BLaER1 treated with 17β-estradiol and CSF1 and Interleukin-3, amounts not matched to agents 10 nM and 100 nM (cell line): Measurements from ENCODE around the gene FBXL17.
A peak's percentile ranks its signal among the peaks of the same experiment; 100 is the strongest.
"Not testable (repeated sequence)": the region's sequence is repeated elsewhere in the genome, so short reads cannot be mapped to it uniquely, and the experiment has no call there.

ENCODE experiments used
- H3K27ac ChIP-seq, 11 experiments: shearing (Covaris generic); formaldehyde crosslinking; 2 replicates each; pipeline ENCODE4 v1.8.1; 2022
- H3K27me3 ChIP-seq, 11 experiments: shearing (Covaris generic); formaldehyde crosslinking; 2 replicates each; pipeline ENCODE4 v1.8.1; 2022
- H3K36me3 ChIP-seq, 11 experiments: shearing (Covaris generic); formaldehyde crosslinking; 2 replicates each; pipeline ENCODE4 v1.8.1; 2022
- H3K4me1 ChIP-seq, 10 experiments: shearing (Covaris generic); formaldehyde crosslinking; 2 replicates each; pipeline ENCODE4 v1.8.1; 2022
- H3K4me2 ChIP-seq, 11 experiments: shearing (Covaris generic); formaldehyde crosslinking; 2 replicates each; pipeline ENCODE4 v1.8.1; 2022
- H3K4me3 ChIP-seq, 10 experiments: shearing (Covaris generic); formaldehyde crosslinking; 2 replicates each; pipeline ENCODE4 v1.8.1; 2022
- H3K9ac ChIP-seq, 11 experiments: shearing (Covaris generic); formaldehyde crosslinking; 2 replicates each; pipeline ENCODE4 v1.8.1; 2022
- H3K9me3 ChIP-seq, 11 experiments: shearing (Covaris generic); formaldehyde crosslinking; replicated peaks in 1 of 11; 2 replicates each; pipeline ENCODE4 v1.8.1; 2022
- H4K20me1 ChIP-seq, 11 experiments: shearing (Covaris generic); formaldehyde crosslinking; 2 replicates each; pipeline ENCODE4 v1.8.1; 2022
- Cebpa-rat ChIP-seq, 11 experiments: shearing (Covaris generic); IDR thresholded peaks; 2 replicates each; pipeline ENCODE4 v1.8.1; 2022

Gene FBXL17

DNA sequence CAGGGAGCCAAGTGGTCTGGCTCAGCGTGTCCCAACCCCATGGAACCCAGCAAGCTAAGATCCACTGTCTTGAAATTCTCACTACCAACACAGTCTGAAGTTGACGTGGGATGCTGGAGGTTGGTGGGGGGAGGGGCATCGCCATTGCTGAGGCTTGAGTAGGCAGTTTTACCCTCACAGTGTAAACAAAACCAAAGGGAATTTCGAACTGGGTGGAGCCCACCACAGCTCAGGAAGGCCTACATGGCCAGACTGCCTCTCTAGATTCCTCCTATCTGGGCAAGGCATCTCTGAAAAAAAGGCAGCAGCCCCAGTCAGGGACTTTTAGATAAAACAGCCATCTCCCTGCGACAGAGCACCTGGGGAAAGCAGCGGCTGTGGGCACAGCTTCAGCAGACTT, 17.1 kb upstream of the FBXL17 start:
- H3K4me2 ChIP-seq = no peak overlapping the region
- TF ChIP-seq Cebpa-rat (IDR thresholded peaks at IDR 0.05) = no peak
- no peaks in the 10 kb centered on the region for H3K4me1 ChIP-seq
- no peaks in the 10 kb centered on the region for H4K20me1 ChIP-seq
- no peak overlapping the region for H3K4me3 ChIP-seq
- H3K9me3 ChIP-seq = peaks cover 0 to 16% (median 6%) of the 10 kb centered on the region in 11 experiments; a peak in 11 of 22 replicates
- H3K9ac ChIP-seq = no peak overlapping the region
- H3K27me3 ChIP-seq = no peaks in the 10 kb centered on the region
- no peaks in the 10 kb centered on the region for H3K36me3 ChIP-seq
- H3K27ac ChIP-seq = no peak overlapping the region

DNA sequence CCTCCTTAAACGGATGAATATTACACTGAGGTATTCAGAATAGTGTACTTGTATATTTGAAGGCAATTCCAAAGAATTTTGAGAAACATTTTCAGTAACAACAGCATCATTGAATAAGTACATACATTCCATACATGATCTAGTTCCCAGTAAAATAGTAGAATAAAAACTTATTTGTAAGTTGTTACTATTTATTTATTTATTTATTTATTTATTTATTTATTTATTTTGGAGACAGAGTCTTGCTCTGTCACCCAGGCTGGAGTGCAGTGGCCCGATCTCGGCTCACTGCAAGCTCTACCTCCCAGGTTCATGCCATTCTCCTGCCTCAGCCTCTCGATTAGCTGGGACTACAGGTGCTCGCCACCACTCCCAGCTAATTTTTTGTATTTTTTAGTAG, 14.9 kb upstream of the FBXL17 start:
- H3K4me3 ChIP-seq, H4K20me1 ChIP-seq, H3K4me2 ChIP-seq, H3K4me1 ChIP-seq, H3K36me3 ChIP-seq, H3K27ac ChIP-seq, H3K27me3 ChIP-seq, H3K9ac ChIP-seq: not testable (repeated sequence)
- H3K9me3 ChIP-seq = peaks cover 0 to 16% (median 6%) of the 10 kb centered on the region in 11 experiments; a peak in 9 of 22 replicates

DNA sequence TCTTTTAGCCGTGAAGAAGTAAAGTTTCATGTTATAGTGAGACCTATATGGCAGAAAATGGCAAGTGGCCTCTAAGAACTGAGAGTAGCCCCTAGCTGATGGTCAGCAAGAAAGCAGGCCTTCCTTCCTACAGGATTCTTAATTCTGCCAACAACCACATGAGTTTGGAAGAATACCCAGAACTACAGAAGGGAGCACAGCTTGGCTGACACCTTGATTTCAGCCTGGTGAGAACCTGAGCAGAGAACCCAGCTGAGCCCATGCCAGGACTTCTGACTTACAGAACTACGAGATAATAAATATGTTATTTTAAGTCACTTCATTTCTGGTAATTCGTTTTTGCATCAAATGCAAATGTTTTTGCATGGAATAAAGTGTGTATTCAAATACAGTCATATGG, 5.9 kb upstream of the FBXL17 start:
- Histone ChIP-seq H3K9me3 (no peaks in the 10 kb centered on the region), H3K27me3 (no peaks in the 10 kb centered on the region), H3K36me3 (no peaks in the 10 kb centered on the region), H3K4me1 (peaks cover 7 to 21% (median 9%) of the 10 kb centered on the region in 10 experiments), H3K4me2 (no peak overlapping the region), H3K4me3 (no peak overlapping the region), H4K20me1 (no peaks in the 10 kb centered on the region), H3K9ac (no peak overlapping the region), H3K27ac (no peak overlapping the region)
- TF ChIP-seq Cebpa-rat (IDR thresholded peaks at IDR 0.05) = no peak

DNA sequence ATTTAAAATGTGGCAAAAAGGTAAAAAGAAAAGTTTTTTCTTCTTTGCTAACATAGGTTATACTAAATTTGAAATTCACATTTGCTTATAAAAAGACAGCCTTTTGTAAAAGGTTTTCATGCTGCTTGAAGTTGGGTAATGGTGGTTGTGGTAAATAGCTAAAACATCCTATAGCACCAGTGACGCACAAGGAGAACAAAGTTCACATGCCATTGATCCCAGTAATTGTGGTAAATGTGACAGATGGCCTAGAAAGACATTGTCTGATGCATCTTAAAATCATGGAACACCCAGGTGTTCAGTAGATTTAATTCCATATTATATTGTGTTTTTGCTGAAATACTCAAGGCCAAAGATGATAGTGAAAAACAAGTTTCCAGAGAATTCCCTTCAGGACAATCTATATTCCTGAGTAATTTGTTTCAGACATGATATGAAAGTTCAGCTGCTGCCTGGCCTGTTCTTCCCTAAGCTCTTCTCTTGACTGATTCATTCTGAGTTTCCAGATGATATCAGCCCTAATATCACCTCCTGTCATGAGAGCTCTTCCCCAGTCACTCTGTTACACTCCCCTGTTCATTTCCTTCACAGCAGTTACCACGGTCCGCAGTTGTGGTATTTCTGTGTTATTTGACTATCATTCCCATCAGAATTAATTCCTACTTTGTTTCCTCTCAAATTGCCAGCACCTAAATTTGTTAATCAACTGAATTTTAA, 4.6 kb upstream of the FBXL17 start:
- Histone ChIP-seq H3K4me3 (no peak overlapping the region), H3K9ac (no peak overlapping the region), H3K36me3 (no peaks in the 10 kb centered on the region), H3K27me3 (no peaks in the 10 kb centered on the region), H3K4me2 (no peak overlapping the region), H3K4me1 (peaks cover 8 to 21% (median 12%) of the 10 kb centered on the region in 10 experiments), H4K20me1 (no peaks in the 10 kb centered on the region), H3K27ac (no peak overlapping the region), H3K9me3 (no peaks in the 10 kb centered on the region)
- TF ChIP-seq Cebpa-rat (IDR thresholded peaks at IDR 0.05) = no peak

DNA sequence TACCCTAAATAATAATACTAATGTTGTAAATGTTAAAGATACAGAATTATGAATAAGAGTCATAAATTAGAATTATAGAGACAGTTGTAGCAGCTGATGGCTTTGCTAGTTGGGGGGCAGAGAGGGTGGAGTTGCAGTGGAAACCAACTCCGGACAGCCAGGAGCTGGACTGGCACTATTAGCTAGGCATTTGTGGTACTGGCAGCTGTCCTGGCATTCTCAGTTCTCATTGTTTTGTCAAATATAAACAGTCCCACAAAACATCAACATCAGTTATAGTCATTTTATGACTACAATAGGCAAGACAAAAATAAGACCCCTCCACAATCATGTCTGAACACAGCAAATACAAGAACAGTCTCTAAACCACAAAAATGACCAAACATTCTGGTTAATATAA, 2.8 kb upstream of the FBXL17 start:
- H3K4me1 ChIP-seq = peaks cover 13 to 25% (median 17%) of the 10 kb centered on the region in 10 experiments
- H3K4me2 ChIP-seq = 0 out of 22 replicates have a peak overlapping the region, but pooled peaks of 1 of the 11 experiments have one; percentile 94
- H3K4me3 ChIP-seq = no peak overlapping the region
- no peak for TF ChIP-seq Cebpa-rat (IDR thresholded peaks at IDR 0.05)
- H3K9me3 ChIP-seq = no peaks in the 10 kb centered on the region
- H3K9ac ChIP-seq = no peak overlapping the region
- H3K36me3 ChIP-seq = no peaks in the 10 kb centered on the region
- no peaks in the 10 kb centered on the region for H3K27me3 ChIP-seq
- H3K27ac ChIP-seq = no peak overlapping the region
- peaks cover 0 to 6% (median 0%) of the 10 kb centered on the region in 11 experiments; a peak in 2 of 22 replicates for H4K20me1 ChIP-seq

DNA sequence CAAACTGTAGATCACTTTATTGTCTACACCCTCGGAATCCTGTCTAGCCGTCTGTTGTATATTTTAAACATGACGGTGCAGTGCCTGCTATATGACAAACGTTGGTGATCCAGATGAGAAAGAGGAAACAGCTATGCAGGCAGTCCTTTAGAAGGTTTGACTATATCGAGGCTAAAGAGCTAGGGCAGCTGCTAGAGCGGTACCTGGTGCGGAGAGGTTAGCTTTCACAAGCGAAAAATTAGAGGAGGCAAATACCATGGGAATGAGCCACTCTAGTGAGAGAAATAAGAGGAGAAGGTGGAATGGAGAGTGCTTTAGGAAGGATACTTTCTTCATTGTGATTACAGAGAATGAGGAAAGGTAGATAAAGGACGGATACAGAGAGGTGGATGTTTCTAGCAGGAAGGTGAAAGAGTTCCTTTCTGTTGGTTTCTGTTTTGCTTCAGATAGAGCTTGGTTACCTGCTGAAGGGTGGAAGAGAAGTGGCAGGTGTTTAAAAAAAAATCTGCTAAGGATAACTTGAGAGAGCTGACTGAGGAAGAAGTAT, 959 bp upstream of the FBXL17 start:
- H4K20me1 ChIP-seq = peaks cover 0 to 13% (median 0%) of the 10 kb centered on the region in 11 experiments; a peak in 3 of 22 replicates
- peaks cover 18 to 40% (median 30%) of the 10 kb centered on the region in 10 experiments for H3K4me1 ChIP-seq
- TF ChIP-seq Cebpa-rat (IDR thresholded peaks at IDR 0.05) = no peak
- no peaks in the 10 kb centered on the region for H3K27me3 ChIP-seq
- H3K4me2 ChIP-seq = peak overlapping the region; percentile 67 to 94 (median 83)
- H3K4me3 ChIP-seq = peak overlapping the region; percentile 87 to 95 (median 91)
- H3K36me3 ChIP-seq = no peaks in the 10 kb centered on the region
- no peaks in the 10 kb centered on the region for H3K9me3 ChIP-seq
- peak overlapping the region; percentile 97 to 100 (median 99) for H3K9ac ChIP-seq
- H3K27ac ChIP-seq = peak overlapping the region; percentile 96 to 100 (median 99)

DNA sequence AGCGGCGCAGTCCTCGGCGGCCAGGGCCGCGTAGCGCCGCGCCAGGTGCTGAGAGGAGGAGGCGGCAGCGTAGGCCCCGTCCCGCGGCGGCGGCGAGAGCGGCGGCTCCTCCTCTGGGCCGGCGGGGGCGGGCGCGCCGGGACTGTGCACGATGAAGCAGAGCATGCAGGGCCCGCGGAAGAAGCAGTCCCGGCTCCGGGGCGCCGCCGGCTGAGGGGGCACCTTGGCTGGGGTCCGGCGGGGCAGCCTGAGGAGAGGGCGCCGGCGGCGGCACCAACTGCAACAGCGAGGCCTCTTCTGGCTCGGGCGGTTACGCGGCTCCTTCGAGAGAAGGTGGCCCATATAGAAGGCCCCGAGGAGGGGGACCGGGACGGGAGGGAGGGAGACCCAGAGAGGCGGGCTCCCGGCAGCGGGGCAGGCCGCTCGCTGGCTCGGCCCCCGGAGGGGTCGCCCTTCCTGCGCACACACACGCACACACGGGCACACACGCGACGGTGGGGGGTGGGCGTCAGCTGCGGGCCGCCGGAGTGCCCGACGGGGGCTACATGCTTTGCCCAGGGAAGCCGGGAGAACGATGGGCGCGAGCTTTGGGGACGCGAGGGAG, 446 bp downstream of the FBXL17 start:
- Histone ChIP-seq H3K27me3 (no peaks in the 10 kb centered on the region), H3K4me2 (peak overlapping the region; percentile 67 to 94 (median 83)), H3K36me3 (peaks cover 0 to 11% (median 0%) of the 10 kb centered on the region in 11 experiments; a peak in 4 of 22 replicates), H3K27ac (peak overlapping the region; percentile 96 to 100 (median 99)), H3K9ac (peak overlapping the region; percentile 97 to 100 (median 99)), H3K9me3 (peaks cover 7 to 14% (median 11%) of the 10 kb centered on the region in 11 experiments; a peak in 20 of 22 replicates), H3K4me3 (peak overlapping the region; percentile 87 to 95 (median 91)), H4K20me1 (peaks cover 0 to 13% (median 0%) of the 10 kb centered on the region in 11 experiments; a peak in 3 of 22 replicates), H3K4me1 (peaks cover 18 to 40% (median 30%) of the 10 kb centered on the region in 10 experiments)
- no peak for TF ChIP-seq Cebpa-rat (IDR thresholded peaks at IDR 0.05)

DNA sequence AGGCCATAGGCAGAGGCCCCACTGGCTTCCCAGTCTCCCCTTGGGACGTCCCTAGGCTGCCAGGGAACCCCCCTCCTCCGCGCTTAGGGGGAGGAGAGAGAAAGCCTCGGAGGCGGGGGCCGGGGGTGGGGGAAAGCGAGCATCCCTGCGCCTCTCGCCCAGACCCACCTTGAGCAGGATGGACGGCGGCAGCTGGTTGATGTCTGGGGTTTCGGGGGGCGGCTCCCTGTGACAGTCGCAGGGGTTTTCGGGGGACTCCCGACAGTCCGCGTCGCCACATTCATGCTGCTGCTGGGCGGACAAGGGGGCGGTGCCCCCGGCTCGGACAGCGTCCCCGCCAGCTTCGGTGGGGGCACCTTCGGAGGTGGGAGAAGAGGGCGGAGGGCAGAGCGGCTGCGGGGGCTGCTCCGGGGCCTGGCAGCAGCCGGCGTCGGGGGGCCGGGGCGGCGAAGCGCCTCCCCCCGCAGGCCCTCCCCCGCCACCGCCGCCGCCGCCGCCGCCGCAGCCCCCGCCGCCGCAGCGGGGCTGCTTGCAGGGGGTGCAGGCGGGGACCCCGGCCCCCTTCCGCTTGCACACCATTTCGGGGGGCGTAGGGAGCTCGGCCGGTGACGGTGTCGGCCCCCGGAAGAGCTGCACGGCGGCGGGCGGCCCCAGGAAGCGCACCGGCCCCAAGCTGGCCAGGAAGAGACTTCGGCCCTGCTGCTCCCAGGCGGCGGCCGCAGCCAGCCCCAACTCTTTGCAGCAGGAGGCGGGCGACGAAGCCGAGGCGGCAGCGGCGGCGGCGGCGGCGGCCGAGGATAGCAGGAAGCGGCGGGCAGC, 1.2 kb downstream of the FBXL17 start:
- Histone ChIP-seq H3K9ac (peak overlapping the region; percentile 97 to 100 (median 99)), H3K27ac (peak overlapping the region; percentile 96 to 100 (median 99)), H3K36me3 (peaks cover 0 to 11% (median 0%) of the 10 kb centered on the region in 11 experiments; a peak in 4 of 22 replicates), H3K27me3 (no peaks in the 10 kb centered on the region), H3K4me3 (peak overlapping the region; percentile 87 to 95 (median 91)), H4K20me1 (peaks cover 0 to 13% (median 0%) of the 10 kb centered on the region in 11 experiments; a peak in 3 of 22 replicates), H3K4me1 (peaks cover 18 to 40% (median 30%) of the 10 kb centered on the region in 10 experiments), H3K9me3 (peaks cover 14 to 21% (median 17%) of the 10 kb centered on the region in 11 experiments), H3K4me2 (peak overlapping the region; percentile 67 to 94 (median 83))
- no peak for TF ChIP-seq Cebpa-rat (IDR thresholded peaks at IDR 0.05)
